Astrocyte (in vitro differentiated cells and primary cell): ENCODE measurements around the gene ELP6.

Source experiments
- EZH2 ChIP-seq: IDR thresholded peaks from 2 replicates; pipeline ENCODE4 v1.6.1; 2012; ENCODE audit warnings: mild to moderate bottlenecking, low read length, inconsistent platforms; ENCODE audit not compliant: insufficient read depth
- TF ChIP-seq, protein P1 (sequence below): IDR thresholded peaks from 2 replicates; pipeline ENCODE4 v1.5.1; 2011; ENCODE audit warnings: low read depth, mild to moderate bottlenecking, inconsistent platforms, low read length, moderate library complexity; ENCODE audit not compliant: insufficient read depth

- TF ChIP-seq, protein P1, sequence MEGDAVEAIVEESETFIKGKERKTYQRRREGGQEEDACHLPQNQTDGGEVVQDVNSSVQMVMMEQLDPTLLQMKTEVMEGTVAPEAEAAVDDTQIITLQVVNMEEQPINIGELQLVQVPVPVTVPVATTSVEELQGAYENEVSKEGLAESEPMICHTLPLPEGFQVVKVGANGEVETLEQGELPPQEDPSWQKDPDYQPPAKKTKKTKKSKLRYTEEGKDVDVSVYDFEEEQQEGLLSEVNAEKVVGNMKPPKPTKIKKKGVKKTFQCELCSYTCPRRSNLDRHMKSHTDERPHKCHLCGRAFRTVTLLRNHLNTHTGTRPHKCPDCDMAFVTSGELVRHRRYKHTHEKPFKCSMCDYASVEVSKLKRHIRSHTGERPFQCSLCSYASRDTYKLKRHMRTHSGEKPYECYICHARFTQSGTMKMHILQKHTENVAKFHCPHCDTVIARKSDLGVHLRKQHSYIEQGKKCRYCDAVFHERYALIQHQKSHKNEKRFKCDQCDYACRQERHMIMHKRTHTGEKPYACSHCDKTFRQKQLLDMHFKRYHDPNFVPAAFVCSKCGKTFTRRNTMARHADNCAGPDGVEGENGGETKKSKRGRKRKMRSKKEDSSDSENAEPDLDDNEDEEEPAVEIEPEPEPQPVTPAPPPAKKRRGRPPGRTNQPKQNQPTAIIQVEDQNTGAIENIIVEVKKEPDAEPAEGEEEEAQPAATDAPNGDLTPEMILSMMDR: no peak
- no peak for TF ChIP-seq EZH2
These were observed 33.7 kb downstream of the ELP6 start for GRCh38 chr3:47479826-47480160.
